ENCODE results near the gene IMMP2L.
"Not testable (repeated sequence)": the region's sequence is repeated elsewhere in the genome, so short reads cannot be mapped to it uniquely, and the experiment has no call there.

Gene IMMP2L

DNA sequence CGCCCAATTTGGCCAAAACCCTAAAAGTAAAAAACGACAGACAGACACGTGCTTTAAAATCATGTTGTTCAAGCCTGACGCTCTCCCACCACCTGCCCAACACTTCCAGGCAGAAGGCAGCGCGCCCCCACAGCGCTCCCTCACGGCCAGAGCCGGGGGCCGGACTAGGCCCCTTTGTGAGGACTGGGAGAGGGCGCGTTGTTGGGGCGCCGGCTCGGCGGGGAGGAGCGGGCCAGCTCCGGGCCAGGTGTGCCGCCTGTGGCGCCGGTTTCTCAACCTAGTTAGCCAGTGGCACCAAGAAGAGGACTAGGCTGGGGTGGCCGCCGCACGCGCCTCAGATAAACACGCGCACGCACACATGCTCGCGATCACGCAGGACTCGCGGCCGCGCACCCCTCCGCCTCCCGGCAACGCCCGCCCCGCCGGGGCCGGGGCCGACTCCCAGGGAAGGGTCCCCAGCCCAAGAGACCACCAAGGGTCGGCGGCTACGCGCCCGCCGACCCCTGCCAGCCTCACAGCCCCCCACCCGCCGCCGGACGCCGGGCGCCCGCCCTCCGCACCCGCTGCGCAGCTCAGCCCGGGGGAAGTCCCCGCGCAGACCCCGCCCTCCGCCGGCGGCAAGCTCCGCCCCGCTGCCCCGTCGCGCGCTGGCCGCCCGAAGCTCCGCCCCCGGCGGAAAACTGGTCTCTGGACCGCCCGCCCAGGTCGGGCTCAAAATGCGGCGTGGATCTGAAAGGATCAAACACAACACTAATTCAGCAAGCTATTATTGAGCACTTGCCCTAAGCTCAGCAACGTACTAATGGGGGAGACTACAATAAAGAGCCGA lies at the start of gene IMMP2L:
Gene IMMP2L, minus strand, starts transcription at position 589 of the 829 bp plus-strand sequence.
- DNase-seq (ENCODE audit: low spot score) = peak; percentile 94

DNA sequence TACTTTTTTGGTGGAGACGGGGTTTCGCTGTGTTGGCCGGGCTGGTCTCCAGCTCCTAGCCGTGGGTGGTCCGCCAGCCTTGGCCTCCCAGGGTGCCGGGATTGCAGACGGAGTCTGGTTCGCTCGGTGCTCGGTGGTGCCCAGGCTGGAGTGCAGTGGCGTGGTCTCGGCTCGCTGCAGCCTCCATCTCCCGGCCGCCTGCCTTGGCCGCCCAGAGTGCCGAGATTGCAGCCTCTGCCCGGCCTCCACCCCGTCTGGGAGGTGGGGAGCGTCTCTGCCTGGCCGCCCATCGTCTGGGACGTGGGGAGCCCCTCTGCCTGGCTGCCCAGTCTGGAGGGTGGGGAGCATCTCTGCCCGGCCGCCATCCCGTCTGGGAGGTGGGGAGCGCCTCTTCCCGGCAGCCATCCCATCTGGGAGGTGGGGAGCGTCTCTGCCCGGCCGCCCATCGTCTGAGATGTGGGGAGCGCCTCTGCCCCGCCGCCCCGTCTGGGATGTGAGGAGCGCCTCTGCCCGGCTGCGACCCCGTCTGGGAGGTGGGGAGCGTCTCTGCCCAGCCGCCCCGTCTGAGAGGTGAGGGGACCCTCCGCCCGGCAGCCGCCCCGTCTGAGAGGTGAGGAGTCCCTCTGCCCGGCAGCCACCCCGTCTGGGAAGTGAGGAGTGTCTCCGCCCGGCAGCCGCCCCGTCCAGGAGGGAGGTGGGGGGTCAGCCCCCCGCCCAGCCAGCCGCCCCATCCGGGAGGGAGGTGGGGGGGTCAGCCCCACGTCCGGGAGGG lies 47.4 kb upstream of the IMMP2L start:
- DNase-seq (ENCODE audit: low spot score) = not testable (repeated sequence)

DNA sequence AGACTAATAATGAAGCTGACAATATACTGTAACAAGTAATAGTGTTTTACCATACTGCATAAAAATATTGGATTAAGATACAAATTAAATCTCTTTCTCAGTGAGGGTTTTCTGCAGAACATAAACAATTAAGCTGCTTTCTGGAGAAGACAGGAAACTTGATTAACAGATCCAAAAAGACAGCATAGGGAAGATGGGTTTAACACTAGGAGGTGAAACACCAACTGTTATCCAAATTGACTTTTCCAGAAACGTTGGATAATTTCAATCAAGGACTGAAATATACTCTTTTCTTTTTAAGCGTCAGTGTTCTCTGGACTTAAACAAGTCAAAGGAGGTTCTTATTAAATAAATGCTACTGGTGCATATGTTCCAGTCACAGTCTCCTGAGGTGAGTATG lies 45.3 kb upstream of the IMMP2L start:
- DNase-seq (ENCODE audit: low spot score) = no peak

DNA sequence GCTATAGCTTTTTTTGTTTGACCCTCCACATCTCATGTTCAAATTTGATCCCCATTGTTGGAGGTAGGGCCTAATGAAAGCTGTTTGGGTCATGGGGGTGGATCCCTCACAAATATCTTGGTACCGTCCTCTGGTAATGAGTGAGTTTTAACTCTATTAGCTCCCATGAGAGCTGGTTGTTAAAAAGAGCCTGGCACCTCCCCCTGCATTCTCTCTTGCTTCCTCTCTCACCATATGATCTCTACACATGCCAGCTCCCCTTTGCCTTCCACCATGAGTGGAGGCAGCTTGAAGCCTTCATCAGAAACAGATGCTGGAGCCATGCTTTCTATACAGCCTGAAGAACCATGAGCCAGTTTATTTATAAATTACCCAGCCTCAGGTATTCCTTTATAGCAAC lies 43.0 kb upstream of the IMMP2L start:
- no peak for DNase-seq (ENCODE audit: low spot score)

DNA sequence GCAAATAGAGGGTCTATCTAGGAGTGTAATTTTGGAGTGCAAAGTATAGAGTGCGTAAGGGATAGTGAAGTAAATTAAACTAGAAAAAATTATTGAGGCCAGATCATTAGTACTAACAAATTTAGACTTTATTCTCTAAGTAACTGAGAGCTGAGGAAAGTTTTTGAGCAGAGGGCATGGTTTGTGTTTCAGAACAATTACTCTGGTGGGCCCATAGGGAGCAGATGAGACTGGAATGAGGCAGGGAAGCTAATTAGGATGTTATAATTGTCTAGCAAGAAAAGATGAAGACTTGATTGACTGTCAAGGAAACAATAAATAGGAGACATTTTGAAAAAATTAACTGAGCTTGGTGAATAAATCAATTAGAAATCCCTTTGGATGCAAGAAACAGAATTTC lies 37.8 kb upstream of the IMMP2L start:
- no peak for DNase-seq (ENCODE audit: low spot score)

DNA sequence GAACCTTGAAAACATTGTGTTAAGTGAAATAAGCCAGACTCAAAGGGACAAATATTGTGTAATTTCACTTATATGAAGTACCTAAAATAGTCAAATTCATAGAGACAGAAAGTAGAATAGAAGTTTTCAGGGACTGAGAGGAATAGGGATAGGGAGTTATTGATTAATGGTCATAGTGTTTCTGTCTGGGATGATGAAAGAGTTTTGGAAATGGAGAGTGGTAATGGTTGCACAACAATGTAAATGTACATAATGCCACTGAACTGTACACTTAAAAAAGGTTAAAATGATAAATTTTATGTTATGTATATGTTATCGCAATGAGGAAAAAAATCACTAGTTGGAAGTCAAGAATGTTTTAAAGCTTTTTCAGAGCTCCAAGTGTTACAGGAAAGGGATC lies 33.5 kb upstream of the IMMP2L start:
- no peak for DNase-seq (ENCODE audit: low spot score)

DNA sequence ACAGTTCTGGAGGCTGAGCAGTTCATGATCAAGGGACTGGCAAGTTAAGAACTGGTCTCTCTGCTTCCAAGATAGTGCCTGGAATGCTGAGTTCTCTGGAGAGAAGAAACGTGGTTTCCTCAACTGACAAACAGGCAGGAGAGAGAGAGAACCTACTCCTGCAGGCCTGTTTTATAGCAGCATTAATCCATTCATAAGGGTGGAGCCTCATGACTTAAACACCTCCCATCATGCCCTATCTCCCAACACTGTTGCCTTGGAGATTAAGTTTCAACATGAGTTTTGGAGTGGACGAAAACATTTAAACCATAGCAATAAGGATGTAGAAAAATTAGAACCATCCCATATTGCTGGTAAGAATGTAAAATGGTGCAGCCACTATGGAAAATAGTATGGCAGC lies 32.3 kb upstream of the IMMP2L start:
- DNase-seq (ENCODE audit: low spot score) = no peak

DNA sequence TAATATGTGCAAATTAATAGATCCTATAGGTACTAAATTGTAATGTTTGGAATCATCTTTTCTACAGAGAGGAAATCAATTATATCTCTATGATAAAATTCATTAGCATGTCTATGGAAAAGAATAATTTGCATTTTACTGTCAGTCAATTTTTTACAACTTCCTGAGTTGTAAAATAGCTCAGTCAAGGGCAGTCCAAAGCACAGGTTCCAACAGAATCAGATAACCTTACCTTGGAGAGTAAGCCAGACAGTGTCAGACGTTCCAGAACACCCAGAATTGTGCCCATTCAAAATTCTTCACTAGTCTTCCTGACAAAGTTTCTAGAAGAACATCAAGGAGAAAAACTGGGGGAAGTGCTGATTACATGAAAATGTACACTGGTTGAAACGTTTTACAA lies 31.1 kb upstream of the IMMP2L start:
- no peak for DNase-seq (ENCODE audit: low spot score)

DNA sequence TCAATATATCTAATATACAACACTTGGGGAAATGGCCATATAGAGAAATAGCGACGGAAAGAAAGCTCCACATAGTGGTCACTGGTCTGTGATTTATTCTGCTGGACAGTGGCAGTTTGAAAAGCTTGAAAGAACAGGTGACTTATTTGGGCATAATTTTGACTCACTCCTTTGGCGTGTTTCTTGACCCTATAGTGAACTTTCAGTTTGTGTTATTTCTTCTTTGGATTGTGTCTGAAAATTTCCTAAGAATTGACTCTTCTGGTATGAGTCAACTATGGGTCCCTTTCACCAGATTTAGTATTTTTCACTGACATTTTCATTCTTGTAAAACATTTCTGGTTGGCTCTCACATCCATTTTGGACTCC lies 25.8 kb upstream of the IMMP2L start:
- DNase-seq (ENCODE audit: low spot score) = no peak

DNA sequence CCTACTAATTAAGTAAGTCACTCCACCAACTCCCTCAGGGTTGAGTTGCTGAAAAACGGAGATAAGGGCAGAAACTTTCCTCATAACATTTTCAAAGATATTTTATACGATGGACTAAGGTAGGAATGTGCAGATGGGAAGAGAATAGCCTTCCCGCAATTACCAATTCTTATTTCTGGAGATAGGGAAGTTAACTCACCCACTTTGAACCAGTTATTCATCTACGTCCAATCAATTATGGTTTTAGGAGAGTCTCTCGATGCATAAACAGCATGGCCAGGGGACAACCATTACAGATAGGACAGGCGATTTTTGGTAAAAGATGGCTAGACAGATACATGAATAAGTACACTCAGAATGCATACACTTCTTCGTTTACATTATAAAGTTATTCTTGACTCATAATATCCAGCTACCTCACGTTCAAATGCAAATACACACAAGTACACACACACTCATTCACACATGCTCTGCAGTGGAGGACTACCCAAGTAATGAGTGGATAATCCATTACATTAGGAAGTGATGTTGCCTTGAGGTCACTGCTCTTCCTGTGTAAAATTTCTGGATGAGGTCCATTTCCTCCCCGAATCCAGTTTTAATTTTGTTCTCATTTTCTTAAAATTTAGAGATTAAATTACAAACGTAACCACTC lies 25.2 kb upstream of the IMMP2L start:
- no peak for DNase-seq (ENCODE audit: low spot score)

DNA sequence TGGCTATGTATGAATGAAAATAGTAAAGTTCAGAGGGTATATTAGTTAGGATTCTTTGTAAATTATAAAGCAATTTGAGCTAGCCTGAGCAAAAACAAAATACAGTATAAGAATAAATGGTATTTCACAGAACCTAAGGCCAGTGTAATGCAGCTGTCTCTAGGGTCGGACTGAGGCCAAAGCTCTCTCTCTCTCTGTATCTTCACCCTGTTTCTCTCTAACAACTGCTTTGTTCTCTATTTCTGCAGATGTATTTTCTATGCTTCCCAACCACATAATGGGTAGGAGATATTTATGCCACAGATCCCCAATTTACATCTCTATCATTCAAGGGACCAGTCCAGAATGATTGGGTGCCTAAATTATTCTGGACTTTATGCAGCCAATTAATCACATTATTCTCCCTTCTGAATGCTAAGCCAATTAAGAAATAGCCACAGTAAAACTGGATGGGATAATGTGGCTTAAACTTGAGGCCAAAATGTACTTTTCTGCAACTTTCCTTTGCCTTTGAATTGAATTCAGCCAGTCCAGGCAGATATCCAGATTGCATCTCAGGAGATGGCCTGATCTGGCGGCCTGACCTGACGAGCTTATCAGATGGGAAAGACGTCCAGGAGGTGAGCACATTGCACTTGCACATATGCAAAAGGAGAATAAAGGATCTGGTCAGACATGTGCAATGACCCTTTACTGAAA lies 24.6 kb upstream of the IMMP2L start:
- no peak for DNase-seq (ENCODE audit: low spot score)

DNA sequence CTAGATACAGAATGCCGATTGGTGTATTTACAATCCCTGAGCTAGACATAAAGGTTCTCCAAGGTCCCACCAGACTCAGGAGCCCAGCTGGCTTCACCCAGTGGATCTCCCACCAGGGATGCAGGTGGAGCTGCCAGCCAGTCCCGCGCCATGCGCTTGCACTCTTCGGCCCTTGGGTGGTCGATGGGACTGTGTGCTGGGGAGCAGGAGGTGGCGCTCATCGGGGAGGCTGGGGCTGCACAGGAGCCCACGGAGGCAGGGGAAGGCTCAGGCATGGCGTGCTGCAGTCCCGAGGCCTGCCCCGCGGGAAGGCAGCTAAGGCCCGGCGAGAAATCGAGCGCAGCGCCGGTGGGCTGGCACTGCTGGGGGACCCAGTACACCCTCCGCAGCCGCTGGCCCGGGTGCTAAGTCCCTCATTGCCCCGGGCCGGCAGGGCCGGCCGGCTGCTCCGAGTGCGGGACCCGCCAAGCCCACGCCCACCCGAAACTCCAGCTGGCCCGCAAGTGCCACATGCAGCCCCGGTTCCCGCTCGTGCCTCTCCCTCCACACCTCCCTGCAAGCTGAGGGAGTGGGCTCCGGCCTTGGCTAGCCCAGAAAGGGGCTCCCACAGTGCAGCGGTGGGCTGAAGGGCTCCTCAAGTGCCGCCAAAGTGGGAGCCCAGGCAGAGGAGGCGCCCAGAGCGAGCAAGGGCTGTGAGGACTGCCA lies 19.6 kb upstream of the IMMP2L start:
- DNase-seq (ENCODE audit: low spot score) = not testable (repeated sequence)

DNA sequence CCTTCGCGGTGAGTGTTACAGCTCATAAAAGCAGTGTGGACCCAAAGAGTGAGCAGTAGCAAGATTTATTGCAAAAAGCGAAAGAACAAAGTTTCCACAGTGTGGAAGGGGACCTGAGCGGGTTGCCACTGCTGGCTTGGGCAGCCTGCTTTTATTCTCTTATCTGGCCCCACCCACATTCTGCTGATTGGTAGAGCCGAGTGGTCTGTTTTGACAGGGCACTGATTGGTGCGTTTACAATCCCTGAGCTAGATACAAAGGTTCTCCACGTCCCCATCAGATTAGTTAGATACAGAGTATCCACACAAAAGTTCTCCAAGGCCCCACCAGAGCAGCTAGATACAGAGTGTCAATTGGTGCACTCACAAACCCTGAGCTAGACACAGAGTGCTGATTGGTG lies 18.9 kb upstream of the IMMP2L start:
- not testable (repeated sequence) for DNase-seq (ENCODE audit: low spot score)

DNA sequence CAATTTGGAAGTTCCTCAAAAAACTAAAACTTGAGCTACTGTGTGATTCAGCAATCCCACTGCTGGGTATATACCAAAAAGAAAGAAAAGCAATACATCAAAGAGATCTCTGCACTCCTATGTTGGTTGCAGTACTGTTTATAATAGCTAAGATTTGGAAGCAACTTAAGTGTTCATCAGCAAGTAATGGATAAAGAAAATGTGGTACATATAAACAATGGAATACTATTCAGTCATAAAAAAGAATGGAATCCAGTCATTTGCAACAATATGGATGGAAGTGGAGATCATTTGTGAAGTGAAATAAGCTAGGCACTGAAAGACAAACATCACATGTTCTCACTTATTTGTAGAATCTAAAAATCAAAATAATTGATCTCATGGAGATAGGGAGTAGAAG lies 16.5 kb upstream of the IMMP2L start:
- DNase-seq (ENCODE audit: low spot score) = no peak

DNA sequence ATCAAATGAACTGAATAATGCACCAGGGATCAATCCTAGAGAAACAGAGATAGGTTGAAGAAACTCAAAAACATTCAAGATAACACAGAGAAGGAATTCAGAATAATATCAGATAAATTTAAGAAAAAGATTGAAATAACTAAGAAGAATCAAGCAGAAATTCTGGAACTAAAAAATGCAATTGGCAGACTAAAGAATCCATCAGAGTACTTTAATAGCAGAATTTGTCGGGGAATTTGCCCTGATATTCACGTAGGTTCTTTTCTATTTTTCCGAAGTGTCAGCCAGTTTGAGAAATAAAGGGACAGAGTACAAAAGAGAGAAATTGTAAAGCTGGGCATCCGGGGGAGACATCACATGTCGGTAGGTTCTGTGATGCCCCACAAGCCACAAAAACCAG lies 9.4 kb upstream of the IMMP2L start:
- DNase-seq (ENCODE audit: low spot score) = no peak

DNA sequence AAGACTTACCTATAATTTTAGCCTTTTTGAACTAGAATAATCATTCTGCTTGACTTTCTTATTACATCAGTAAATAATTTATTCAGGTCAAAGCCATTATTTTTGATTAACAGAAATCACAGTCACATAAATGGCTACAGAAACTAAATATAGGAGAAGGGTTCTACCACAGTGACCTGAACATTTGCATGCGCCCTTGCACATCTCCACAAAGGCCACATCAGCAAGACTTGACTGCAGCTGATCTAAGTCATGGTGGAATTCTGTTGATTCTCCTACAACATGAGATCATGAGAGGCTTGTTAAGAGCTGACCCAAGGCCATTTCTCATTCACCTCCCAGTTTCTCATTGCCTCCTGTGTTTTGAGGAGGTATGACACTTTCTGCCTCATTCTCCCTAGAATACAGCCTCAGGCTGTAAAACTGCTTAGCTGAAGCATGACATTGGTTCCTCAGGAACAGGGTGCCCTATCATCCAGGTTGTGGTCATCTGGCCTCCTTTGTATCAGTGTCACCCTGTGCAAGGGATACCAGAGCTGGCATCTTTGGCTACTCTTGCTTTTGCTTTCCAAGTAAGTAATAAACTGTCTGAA lies 6.7 kb upstream of the IMMP2L start:
- DNase-seq (ENCODE audit: low spot score) = no peak

DNA sequence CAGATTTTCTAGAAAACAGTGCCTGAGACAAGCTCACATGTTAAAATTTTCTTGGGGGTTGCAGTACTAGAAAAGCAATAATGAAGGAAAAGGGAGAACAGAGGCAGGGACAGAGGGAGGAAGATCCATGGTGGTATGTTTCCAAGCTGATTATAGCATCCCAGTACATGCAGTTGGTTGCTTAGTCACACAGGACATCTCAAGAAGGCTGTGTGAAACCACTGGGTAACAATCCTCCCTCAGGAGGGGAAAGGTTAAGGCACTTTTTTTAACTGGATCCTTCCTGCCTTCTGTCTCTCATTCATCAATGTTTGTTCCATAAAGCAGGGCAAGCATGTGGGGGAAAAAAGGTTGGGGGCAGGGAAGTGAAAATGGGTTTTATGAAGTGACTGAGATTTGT lies 6.1 kb upstream of the IMMP2L start:
- no peak for DNase-seq (ENCODE audit: low spot score)

DNA sequence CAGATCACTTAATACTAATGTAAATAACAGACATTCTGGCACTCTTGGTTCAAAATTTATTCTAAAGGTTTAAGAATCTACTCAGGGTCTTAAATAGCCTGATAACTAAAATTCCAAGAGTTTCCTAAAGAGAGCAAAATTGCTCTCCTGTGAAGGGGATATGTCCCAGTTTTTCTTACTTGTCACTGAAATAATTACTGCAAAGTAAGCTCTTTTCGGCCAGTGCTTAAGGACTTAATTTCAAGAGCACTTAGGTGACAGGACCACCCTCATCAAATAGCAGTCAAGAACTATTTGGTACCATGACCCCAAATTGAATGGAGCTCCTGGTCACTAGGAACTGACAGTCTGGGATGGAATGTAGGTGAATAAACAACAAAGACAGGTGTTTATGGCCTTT lies 1.8 kb upstream of the IMMP2L start:
- DNase-seq (ENCODE audit: low spot score) = no peak

DNA sequence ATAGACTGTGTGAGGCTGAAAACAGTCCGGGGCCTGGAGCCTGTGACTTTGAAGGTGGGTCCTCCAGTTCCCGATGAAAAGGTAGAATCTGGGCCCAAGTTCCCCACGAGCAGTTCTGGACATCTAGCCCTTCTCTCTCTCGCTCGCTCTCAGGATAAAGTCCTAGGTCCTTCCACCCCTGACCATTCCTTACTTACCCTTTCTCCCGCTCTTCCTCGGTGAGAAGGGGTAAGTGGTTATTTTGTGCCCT lies 713 bp downstream of the IMMP2L start:
- no peak for DNase-seq (ENCODE audit: low spot score)

DNA sequence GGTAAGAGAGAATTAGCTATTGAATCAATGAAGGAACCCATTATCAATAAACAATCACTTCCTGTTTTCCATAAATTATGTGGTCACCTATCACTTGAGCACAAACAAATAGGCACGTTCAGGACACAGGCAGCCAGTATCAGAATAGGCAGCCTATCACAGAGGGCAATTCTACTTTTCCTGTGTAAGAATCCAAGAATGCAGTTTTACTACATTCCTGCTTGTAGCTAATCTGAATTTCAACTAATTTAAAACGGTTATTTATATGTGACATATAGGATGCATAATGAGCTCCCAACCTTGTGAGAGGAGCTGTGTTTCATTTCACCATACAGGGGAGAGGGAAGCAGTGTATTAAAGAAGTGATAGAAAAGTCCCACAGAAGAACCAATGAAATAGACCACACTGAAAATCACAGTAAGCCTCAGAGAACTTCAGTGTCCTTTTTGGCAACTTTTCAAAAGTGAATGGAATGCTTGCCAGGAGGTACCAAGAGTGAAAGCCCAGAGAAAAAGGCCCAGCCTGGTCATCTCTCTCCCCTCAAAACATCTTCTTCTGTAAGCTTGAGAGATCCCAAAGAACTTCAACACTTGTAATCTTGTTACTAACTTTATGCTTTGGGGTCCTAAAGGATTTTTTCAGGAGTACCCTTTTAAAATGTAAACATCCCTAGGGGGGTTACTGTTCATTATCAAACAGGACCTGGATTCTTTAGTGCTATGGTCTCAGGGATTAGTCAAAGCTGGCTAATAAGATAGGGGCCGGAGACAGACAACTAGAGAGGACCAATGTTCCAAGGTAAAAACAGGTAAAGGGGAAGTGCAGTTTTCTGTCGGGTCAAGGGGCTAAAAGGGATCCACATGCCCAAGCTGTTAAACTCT lies 1.3 kb downstream of the IMMP2L start:
- peak; percentile 42 for DNase-seq (ENCODE audit: low spot score)

DNA sequence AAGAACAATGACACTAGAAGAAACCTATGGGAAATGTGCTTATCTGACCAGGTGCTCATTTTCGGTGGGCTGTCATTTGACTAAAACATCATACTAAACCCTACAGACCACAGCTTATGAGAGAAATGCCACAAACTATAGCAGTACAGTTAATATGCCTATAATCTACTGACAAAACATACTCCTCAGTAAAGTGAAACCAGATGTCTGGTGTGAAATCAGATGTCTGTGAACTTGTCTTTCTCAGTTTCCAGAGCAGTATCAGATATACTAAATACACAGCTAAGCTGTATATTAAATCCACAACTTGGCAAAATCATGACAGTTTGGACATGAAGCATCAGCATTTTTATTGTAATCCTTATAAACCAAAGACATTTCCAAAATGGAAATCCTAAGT lies 3.3 kb downstream of the IMMP2L start:
- no peak for DNase-seq (ENCODE audit: low spot score)
